ENCODE results near the gene ZFPM1.

The ZFPM1 gene

GRCh38 chr16:88560714-88561484 lies 107.8 kb downstream of the ZFPM1 start:
- DNase-seq (ENCODE audit: low read depth, low spot score), result no peak

DNA sequence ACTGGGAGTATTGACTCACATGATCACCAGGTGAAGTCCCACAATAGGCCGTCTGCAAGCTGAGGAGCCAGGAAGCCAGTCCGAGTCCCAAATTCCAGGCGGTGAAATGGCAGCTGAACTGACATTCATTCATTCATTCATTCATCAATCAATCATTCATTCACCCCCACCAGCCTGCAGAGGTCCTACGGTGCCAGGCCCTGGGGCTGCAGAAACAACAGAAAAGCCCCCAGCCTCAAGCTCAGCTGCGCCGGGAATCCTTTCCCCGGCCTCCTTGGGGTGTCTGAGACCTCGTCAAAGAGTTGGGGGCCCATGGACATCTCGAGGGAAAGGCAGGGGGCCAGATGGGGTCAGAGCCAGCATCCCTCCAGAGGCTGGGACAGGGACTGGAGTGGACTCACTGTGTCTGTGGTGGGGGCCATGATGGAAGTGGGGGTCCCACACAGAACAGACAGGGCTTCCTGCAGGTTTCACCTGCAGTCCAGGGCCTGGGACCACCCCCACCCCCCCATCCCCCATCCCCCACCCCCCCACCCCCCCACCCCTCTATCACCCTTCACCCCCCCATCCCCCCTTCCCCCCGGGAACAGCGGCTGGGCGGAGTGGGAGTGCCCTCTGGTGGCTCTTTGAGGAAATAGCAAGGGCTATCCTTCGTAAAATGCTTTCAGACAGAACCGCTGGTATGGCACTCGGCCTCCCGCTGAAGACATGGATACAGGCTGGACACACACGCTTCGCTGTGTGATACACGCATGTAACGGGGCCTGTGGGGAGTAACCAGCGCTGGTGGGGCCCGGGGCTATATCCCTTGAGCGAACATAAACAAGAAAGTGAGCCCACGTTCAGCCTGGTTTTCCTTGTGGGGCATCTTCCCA lies 108.6 kb downstream of the ZFPM1 start:
- peak; percentile 31 for DNase-seq (ENCODE audit: low read depth, low spot score)

GRCh38 chr16:88566158-88566557 lies 113.1 kb downstream of the ZFPM1 start:
- DNase-seq (ENCODE audit: low read depth, low spot score), result no peak

DNA sequence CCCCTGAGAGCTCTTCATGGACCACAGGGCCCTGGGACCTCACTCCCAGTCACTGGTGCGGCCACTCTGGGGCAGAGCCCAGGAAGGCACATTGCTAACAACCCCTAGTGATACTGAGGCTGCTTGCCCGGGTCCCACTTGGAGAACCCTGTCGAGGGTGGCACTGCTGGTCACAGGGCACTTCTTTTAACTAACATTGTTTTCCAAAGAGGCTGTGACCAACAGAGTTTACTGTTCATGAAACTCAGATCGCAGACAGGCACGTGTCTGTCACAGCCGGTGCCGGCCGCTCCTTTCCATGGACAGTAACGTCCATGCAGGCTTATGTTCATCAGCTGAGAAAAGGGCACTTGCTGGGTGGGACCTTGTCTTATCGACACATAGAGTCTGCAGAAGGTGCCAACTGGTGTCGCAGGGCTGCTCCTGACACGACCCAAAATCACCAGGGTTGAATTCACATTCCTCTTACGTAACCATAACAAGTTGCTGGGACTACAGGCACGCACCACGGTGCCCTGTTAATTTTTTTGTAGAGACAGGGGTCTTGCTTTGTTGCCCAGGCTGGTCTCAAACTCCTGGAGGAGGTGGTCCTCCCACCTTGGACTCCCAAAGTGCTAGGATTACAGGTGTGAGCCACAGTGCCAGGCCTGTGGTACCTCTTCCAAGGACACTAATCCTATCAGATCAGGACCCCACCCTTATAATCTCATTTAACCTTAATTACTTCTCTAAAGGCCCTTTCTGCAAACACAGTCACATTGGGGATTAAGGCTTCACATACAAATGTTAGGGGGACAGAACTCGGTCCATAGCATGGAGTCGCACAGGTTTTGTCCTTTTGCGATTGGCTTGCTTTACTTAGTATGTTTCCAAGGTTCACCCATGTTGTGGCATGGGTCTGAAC lies 115.9 kb downstream of the ZFPM1 start:
- no peak for DNase-seq (ENCODE audit: low read depth, low spot score)

- DNase-seq (ENCODE audit: low read depth, low spot score), result no peak
Observed at GRCh38 chr16:88569614-88569984, 116.5 kb downstream of the ZFPM1 start.

DNA sequence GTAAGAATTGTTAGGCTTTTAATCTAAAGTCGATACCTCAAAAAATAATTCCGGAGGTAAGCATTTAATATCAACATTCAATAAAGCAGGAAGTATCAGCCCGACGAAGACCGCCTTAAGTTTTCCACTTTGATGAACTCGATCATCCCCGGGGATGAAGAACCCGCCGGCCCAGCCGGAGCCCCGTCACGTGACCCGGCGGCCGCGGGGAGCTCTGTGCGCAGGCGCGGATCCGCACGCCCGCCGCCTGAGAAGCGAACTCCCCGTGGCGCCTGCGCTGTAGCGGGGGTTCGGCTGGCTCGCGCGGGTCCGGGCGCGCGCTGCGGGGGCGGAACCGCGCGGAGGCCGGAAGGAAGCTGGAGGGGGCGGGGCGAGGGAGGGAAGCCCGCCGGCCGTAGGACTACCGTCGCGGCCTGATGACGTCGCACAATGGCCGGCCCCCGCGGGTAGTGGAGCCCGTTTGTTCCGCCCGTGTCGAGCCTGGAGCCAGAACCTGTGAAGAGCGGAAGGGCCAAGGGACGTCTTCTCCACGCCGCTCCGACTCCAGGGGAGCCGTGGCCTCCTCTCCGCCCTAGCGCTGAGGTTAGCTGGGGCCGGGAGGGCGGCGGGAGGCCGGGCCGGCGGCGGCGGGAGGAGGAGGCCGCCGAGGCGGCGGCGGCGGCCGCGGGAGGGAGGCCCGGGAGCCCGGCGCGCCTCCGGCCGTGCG lies 117.1 kb downstream of the ZFPM1 start, which contains the start of gene ZC3H18:
Gene ZC3H18, plus strand, starts transcription at position 419 of the 706 bp plus-strand sequence. CDS start 6,721 bp downstream, outside the sequence.
- DNase-seq (ENCODE audit: low read depth, low spot score), result peak; percentile 95

DNA sequence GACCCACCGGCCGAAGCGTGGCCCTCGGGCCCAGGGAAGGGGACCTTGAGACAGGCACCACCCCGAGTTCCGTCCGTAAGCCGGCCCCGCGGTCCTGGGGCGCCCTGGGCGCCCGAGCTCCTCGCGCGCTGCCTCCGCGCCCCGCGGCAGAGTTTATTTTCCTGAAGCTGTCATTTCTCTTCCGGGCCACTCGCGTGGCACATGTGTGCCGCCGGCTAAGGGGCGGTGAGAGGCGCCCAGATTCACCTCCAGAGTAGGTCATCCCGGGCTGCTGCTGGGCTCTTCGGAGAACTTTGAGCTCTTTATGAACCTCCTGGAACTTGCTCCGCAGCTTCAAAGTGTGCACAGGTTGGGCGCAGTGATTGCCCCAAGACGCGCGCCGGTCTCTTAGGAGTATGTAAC lies 117.6 kb downstream of the ZFPM1 start:
- DNase-seq (ENCODE audit: low read depth, low spot score), result no peak

DNA sequence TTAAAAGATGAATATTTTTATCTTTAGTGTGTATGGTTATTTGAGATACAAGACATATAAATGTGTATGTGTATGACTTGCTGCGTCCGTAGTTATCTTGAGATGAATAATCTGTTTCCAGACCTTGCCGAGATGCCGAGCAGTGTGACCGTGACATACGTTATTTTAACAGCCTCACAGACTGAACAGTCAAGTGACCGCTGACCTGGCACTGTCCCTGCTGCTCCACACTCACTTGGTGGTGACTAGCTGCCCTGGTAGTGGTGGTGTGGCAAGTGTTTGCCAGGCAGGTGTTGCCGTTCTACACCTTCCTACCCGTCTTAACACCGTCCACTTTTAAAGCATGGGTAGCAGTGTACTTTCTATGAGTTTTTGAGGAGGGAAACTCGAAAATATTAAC lies 122.2 kb downstream of the ZFPM1 start:
- no peak for DNase-seq (ENCODE audit: low read depth, low spot score)

DNA sequence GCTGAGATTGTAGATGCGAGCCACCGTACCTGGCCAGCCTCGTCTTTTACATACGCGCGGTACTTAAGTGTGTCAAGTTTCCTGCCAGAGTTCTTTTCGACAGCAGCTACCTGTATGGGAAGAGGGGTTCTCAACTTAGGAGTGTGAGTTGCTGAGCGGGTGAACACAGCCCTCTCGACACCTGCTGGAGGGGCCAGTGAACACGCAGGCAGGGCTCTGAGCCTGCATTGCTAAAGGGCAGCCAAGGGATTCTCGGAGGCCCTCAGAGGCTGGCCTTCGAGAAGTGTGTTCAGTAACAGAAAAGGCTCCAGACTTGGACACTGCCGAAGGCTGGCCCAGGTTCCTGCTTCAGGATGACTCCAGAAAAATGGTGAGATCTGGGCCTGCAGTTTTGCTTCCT lies 123.2 kb downstream of the ZFPM1 start:
- no peak for DNase-seq (ENCODE audit: low read depth, low spot score)

DNA sequence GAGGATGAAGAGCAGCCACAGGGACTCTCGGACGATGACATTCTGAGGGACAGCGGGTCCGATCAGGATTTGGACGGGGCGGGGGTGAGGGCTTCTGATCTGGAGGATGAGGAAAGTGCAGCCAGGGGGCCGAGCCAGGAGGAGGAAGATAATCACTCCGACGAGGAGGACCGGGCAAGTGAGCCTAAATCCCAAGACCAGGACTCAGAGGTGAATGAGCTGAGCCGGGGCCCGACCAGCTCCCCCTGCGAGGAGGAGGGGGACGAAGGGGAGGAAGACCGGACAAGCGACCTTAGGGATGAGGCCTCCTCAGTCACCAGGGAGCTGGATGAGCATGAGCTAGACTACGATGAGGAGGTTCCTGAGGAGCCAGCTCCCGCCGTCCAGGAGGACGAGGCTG lies 124.1 kb downstream of the ZFPM1 start:
- no peak for DNase-seq (ENCODE audit: low read depth, low spot score)

DNA sequence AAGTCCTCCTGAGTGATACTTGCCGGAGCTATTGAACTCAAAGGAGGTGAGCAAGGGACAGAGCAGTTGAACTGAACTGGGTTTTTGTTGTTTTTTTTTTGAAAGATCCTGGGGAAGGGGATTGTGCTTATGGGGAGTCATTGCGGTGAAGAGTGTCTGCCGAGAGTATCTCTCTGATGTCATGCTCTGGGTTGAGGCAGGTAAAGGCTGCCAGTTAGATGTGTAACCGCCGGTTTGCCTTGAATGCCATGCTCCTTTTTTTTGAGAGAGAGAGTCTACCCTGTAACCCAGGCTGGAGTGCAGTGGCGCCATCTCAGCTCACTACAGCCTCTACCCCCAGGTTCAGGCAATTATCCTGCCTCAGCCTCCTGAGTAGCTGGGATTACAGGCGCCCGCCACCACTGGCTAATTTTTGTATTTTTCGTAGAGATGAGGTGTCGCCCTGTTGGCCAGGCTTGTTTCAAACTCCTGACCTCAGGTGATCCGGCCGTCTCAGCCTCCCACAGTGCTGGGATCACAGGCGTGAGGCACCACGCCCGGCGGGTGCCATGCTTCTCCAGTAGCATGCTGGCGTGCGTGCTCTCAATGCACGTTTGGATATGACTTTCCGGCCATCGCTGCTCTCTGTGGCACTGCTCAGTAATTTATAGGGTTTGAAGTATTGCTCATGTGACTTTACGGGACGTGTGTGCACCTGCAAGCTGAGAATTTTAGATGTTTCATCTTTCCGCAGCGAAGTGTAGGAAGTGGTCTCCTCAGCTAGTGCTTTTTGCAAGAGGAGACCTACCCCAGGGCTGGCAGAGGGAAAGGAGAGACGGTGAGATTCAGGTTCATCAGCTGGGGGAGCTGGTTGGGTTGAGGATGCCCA lies 125.6 kb downstream of the ZFPM1 start:
- no peak for DNase-seq (ENCODE audit: low read depth, low spot score)

- no peak for DNase-seq (ENCODE audit: low read depth, low spot score)
Observed at GRCh38 chr16:88580371-88580770, 127.3 kb downstream of the ZFPM1 start.

DNA sequence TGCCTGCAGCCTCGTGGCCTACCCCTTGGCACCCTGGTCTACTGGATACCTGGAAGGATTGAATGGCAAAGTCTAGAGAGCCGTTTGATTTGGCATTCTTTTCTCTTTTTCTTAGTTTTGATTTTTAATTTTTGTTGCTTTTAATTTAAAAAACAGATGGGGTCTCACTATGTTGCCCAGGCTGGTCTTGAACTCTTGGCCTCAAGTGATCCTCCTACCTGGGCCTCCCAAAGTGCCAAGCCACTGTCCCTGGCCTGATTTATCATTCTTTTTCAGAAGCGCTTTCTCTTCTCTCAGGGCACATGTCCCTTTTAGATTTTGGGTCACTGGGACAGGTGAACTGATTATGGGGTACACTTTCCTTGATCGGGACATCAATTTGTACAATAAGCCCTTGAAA lies 128.0 kb downstream of the ZFPM1 start:
- no peak for DNase-seq (ENCODE audit: low read depth, low spot score)

- no peak for DNase-seq (ENCODE audit: low read depth, low spot score)
Observed at GRCh38 chr16:88582912-88583575, 130.0 kb downstream of the ZFPM1 start.

GRCh38 chr16:88584676-88585075 lies 131.6 kb downstream of the ZFPM1 start:
- DNase-seq (ENCODE audit: low read depth, low spot score), result no peak

DNA sequence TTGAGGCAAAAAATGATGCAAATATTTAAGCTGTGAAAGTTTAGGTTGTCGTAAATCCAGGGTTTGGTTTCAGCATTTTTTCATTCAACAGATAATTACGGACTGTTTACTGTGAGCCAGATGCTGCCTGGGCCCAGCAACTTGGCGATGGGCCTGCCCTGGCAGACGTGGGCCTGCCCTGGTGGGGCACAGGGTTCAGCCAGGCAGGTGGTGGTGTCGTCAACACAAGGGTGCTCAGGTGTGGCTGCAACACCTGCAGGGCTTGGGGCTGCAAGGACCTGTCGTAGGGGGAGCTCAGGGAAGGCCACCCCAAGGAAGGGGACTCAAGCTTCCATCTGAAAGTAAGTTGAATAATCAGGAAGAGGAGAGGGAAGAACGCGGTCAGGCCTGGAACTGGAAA lies 132.2 kb downstream of the ZFPM1 start:
- DNase-seq (ENCODE audit: low read depth, low spot score), result no peak

GRCh38 chr16:88585927-88586581 lies 133.0 kb downstream of the ZFPM1 start:
- no peak for DNase-seq (ENCODE audit: low read depth, low spot score)

Data from activated naive CD8-positive, alpha-beta T cell treated with anti-CD3 and anti-CD28 coated beads, Interleukin-2, amount 50 U/mL, for 16 hours (primary cell).